Measurements from ENCODE around the gene DBH.

GRCh38 chr9:133647765-133648469 lies 11.8 kb downstream of the DBH start:
- TF ChIP-seq EZH2 (IDR thresholded peaks at IDR 0.05) = no peak
- TF ChIP-seq POLR2AphosphoS5 (IDR thresholded peaks at IDR 0.05; ENCODE audit: borderline replicate concordance, low read depth, low read length) = no peak

Measured in SK-N-MC (cell line).